Fibroblast of upper back skin (primary cell): ENCODE measurements around the gene ARMC12.

Experiments used
- DNase-seq: peaks from one replicate; pipeline ENCODE4 v3.0.0-alpha.2; 2013

ARMC12 gene

DNA sequence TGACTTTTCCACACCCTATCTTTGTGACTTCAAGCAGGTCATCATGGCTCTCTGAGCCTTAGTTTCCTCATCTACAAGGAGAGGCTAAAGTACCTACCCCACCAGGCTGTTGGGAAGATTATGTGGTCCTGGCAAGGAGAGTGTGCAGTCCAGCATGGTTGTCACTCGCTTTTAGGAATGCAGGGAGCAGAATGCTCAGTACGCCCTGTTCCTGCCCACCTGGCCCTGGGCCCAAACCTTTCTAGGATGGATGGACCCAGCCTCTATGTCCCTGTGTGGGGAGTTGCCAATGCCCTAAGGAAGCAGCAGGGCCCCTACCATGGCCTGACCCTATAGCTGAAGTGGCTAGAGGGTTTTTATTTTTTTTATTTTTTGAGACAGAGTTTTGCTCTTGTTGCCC lies 41.6 kb downstream of the ARMC12 start:
- DNase-seq: no peak

DNA sequence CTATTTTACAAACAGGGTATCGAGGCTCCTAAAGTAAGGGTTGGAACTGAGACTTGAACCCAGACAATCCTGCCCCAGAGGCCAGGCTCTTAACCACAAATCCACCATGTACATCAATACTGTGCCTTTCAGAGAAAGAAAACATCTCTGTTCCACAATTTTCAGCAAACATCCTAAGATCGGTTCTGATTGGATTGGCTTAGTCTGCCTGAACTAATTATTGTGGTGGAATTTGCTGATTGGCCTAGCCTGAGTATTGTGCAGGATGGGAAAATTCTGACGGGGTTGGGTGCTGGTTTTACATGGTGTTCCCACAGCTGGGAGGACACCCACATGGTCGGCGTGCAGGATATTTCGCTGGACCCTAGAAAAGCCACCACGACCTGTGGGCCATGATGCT lies 43.9 kb downstream of the ARMC12 start, which contains the start of gene CLPSL1:
TSS of gene CLPSL1 (plus strand) at position 301 of the 400 bp plus-strand sequence. CDS start at position 393, 92 bp downstream.
- DNase-seq: no peak

DNA sequence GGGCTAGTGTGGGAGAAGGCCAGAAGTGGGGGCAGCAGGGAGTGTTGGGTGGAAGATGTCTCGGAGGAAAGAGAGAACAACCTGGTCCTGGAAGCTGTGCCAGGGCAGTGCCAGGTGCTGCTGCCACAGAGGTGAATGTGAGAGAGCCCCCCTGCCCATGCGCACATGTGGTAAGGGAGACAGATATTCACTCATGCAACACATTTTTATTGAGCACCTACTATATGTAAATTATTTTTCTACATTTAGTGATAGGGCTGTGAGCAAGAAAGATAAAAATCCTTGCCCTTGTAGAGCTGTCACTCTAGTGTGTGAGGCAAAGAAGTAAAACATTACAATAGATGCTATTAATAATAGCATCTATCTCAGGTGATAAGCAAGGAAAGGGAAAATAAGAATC lies 44.5 kb downstream of the ARMC12 start:
- no peak for DNase-seq

DNA sequence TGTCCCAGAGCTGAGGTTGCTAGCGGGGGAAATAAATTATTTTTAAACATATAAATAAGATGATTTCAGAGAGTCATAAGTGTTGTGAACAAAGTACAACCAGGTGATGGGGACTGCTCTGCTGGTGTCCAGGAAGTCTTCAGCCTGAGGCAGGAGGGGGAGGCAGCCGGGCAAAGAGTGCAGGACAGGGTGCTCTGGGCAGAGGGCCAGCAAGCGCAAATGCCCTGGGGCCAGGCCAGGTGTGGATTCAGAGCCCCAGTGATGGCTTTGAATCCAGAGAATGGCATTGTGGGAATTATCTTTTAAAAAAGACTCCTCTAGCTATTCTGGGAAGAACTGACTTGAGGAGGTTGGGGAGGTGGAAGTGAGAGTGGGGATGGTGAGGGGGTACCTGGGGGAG lies 45.6 kb downstream of the ARMC12 start:
- DNase-seq: no peak

- DNase-seq: no peak
Observed at GRCh38 chr6:35784200-35784599, 47.4 kb downstream of the ARMC12 start.

DNA sequence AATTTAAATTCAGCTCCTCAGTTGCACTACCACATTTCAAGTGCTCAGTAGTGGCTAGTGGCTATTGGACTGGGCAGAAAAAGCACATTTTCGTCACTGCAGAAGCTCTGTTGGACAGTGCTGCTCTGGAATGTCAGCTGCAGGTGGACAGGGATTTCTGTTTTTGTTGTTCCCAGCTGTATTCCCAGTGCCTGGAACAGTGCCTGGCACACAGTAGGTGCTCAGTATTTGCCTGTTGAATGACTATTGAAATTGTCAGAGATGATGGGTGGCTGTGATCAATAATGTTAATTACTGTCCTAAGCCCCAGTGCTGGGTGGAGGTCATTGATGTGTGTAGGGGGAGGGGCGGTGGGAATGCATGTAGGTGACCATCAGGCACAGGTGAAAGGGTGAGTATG lies 49.4 kb downstream of the ARMC12 start:
- no peak for DNase-seq

DNA sequence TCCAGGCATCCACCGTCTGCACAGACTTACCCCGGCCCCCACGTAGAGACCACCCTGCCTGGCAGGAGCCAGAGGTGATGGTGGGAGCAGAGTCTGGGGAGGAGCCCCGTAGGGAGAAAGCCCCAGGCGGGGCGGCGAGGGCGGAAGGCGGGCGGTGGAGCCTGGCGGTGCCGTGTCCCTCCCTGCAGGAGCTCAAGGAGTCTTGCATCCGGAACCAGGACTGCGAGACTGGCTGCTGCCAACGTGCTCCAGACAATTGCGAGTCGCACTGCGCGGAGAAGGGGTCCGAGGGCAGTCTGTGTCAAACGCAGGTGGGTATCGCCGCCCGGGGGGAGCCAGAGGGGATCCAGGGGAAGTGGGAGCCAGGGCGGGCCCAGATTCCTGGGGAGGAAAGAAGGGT lies 50.0 kb downstream of the ARMC12 start:
- no peak for DNase-seq

GRCh38 chr6:35787266-35788218 lies 50.7 kb downstream of the ARMC12 start:
- DNase-seq: no peak

- DNase-seq: no peak
Observed at GRCh38 chr6:35788423-35788982, 51.7 kb downstream of the ARMC12 start.

DNA sequence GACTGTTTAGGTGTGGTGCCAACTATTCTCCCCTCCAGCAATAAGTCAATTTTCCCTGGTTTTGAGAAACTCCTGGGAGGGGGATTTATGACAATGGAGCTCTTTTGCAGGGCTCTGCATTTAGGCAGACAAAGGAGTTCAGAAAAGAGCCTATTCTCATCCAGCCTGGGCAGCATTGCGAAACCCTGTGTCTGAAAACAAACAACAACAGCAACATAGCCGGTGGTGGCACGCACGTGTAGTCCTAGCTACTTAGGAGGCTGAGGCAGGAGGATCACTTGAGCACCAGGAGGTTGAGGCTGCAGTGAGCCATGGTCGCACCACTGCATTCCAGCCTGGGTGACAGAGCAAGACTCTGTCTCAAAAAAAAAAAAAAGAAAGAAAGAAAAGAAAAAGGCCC lies 53.9 kb downstream of the ARMC12 start:
- DNase-seq: no peak

GRCh38 chr6:35794536-35795452 lies 58.0 kb downstream of the ARMC12 start:
- no peak for DNase-seq

GRCh38 chr6:35795453-35796071 lies 58.7 kb downstream of the ARMC12 start:
- no peak for DNase-seq

DNA sequence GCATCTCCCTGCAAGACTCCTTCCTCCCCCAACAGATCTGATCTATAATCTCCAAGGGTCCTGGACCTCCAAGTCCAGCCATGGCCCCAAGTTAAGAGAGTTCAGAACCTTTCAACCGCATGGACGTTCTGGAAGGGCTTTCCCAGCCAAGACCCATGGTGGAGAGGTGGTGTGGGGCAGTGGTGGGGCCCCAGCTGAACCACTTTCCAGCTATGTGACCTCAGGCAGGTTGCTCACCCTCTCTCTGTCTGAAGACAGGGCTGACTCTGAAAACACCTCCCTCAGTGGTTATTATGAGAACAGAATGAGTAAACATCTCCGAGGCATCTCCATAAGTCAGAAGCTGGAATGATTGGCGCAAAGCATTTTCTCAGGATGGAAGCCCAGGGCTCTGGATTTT lies 59.4 kb downstream of the ARMC12 start:
- no peak for DNase-seq

DNA sequence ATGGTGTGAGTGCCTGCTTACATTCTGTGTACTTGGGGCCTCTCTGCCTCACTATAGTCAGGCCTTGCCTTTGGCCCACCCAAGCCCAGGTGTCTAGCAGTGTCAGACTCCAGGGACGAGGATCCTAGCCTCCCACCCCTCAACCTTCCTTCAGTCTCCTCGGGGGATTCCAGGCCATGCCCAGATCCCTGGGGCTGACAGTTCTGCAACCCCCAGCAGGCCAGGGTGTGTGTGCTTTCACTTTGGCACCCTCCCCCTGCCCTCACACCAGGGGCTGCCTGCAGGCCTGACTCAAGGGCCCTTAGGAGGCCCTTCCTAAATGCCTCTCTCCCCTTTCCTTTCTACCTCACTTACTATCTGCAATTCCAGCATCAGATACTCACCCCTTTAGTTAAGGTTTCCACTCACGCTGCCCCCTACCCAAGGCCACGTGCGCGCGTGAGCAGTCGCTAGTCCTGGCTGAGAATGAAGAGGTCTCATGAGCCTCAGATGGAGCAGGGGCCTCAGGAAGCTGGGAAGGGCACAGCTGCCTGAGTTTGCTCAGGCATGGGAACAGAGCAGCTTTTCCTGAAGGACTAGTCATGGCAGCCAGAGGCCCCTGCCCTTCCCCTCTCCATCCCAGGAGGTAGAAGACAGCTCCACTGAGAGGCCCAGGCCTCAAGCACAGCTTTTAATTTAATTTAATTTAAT lies 61.1 kb downstream of the ARMC12 start:
- no peak for DNase-seq
